Astrocyte of the cerebellum (primary cell): ENCODE data around the gene GIPR.
"Not testable (repeated sequence)": the region's sequence is repeated elsewhere in the genome, so short reads cannot be mapped to it uniquely, and the experiment has no call there.

Experiments used
- DNase-seq: peaks from one replicate; pipeline ENCODE4 v3.0.0-alpha.2; 2011; ENCODE audit warnings: low read depth
- H3K4me3 ChIP-seq: 2 replicates; pipeline ENCODE4 v1.5.1; 2011; ENCODE audit warnings: mild to moderate bottlenecking, low read depth, low read length, moderate library complexity
- in situ Hi-C: cut with HindIII; loops from 2 replicates; pipeline ENCODE4 v1.10.0; 2017; ENCODE audit warnings: low sequenced_read_pairs
- TF ChIP-seq, protein P1 (sequence below): IDR thresholded peaks from 2 replicates; pipeline ENCODE4 v1.5.1; 2012; ENCODE audit warnings: low read length, low read depth, moderate library complexity, mild to moderate bottlenecking; ENCODE audit errors: missing control alignments

Gene GIPR

GRCh38 chr19:45667620-45668341 lies at the start of gene GIPR:
Gene GIPR, plus strand, starts transcription at chr19:45668221. Its CDS starts 1,300 bp downstream, at chr19:45669521.
- peak within 1 kb of the TSS; percentile 21 for H3K4me3 ChIP-seq
- TF ChIP-seq, protein P1, sequence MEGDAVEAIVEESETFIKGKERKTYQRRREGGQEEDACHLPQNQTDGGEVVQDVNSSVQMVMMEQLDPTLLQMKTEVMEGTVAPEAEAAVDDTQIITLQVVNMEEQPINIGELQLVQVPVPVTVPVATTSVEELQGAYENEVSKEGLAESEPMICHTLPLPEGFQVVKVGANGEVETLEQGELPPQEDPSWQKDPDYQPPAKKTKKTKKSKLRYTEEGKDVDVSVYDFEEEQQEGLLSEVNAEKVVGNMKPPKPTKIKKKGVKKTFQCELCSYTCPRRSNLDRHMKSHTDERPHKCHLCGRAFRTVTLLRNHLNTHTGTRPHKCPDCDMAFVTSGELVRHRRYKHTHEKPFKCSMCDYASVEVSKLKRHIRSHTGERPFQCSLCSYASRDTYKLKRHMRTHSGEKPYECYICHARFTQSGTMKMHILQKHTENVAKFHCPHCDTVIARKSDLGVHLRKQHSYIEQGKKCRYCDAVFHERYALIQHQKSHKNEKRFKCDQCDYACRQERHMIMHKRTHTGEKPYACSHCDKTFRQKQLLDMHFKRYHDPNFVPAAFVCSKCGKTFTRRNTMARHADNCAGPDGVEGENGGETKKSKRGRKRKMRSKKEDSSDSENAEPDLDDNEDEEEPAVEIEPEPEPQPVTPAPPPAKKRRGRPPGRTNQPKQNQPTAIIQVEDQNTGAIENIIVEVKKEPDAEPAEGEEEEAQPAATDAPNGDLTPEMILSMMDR, result no peak
- in situ Hi-C loops, result no loop called here
- no peak for DNase-seq

DNA sequence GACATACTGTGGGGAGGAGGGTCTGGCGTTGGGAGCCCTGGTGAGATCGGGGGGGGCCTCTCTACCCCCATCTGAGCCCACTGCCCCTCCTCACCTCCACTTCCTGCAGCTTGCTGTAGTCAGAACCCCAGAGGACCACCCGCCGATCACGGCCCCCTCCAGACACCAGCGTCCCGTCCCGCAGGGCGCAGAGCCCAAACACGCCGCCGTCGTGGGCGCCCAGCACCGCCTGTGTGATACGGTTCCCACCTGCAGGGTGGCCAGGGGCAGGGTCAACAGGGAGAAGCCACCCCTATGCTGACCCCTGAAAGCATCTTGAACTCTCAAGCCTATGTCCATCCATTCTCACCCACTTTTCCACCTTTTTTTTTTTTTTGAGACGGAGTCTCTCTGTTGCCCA lies 46.6 kb upstream of the GIPR start:
- in situ Hi-C loops, result no loop called here
- no peak for DNase-seq
- TF ChIP-seq, protein P1, result no peak
- H3K4me3 ChIP-seq, result no peak overlapping the region

DNA sequence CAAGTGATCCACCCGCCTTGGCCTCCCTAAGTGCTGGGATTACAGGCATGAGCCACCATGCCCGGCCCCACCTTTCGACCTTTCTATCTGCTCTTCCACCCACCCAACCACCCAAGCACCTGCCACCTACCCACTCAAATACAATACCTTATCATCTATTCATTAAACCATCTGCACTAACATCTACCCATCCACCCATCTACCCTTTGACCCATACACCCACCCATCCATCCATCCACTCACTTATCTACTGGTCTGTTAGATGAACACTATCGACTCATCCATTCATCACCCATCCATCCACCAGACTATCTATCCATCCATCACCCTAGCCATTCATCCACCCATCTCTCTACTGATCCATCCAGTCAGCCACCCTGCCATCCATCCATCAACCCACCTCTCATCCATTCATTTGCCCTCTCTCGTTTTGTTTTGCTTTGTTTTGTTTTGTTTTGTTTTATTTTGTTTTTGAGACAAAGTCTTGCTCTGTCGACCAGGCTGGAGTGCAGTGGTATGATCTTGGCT lies 46.0 kb upstream of the GIPR start:
- TF ChIP-seq, protein P1, result no peak
- H3K4me3 ChIP-seq, result no peak overlapping the region
- no peak for DNase-seq
- in situ Hi-C loops, result no loop called here

DNA sequence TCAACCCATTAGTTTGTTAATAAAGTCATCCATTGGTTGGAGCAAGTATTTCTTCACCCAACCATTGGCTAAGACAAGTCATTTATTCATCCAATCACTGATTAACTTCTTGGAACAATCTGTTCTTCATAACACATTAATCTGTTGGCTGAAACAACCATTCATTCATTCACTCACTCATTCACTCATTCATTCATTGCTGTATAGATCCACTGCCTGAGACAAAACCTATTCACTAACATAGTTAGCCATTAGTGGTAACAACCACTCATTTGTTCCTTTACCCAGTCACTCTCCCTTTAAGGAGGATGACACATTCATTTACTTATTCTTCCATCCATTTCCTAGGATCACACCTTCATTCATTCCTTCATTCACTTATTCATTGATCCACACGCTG lies 44.0 kb upstream of the GIPR start:
- no peak for DNase-seq
- TF ChIP-seq, protein P1, result no peak
- no peak overlapping the region for H3K4me3 ChIP-seq
- in situ Hi-C loops, result no loop called here

- H3K4me3 ChIP-seq, in situ Hi-C loops, DNase-seq: not testable (repeated sequence)
Measured at GRCh38 chr19:45628219-45628618, 39.8 kb upstream of the GIPR start.

DNA sequence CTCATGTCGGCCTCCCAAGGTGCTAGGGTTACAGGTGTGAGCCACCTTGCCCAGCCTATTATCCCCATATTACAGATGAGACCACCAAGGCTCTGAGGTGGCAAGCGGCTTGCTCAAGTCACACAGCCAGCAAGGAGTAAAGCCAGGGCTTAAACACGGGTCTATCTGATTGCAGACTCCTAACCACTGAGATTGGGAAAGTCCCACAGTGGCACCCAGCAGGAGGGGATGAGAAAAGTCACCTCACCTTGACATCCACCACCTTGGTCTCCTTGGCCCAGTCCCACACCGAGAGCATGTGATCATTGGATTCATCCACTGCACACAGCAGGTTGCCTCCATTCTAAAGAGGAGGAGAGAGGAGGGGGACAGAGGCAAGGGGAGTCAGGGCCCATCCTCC lies 38.3 kb upstream of the GIPR start:
- TF ChIP-seq, protein P1, result no peak
- no peak for DNase-seq
- H3K4me3 ChIP-seq, result no peak overlapping the region
- in situ Hi-C loops, result no loop called here

DNA sequence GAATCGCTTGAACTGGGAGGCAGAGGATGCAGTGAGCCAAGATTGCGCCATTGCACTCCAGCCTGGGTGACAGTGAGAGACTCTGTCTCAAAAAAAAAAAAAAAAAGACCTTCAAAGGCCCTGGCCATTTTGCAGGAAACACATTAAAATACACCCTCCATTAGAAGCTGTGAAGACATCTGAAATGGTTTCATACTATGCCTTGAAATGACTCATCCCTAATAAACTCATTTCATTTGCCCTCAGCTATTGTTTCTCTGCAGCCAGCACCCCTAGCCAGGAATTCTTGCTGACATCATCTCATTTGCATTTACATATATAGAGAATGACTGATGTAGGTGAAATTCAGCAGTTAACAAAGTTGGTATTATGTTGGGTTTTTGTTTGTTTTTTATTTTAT lies 37.6 kb upstream of the GIPR start:
- H3K4me3 ChIP-seq, result no peak overlapping the region
- in situ Hi-C loops, result no loop called here
- TF ChIP-seq, protein P1, result no peak
- peak; percentile 88 for DNase-seq
